ENCODE measurements around the gene FBXW2. TPM values are rescaled to one million over a fixed set of nuclear protein-coding genes. Genes with fewer than 3 reads are reported as not detected.

The FBXW2 gene
- total RNA-seq: 61.7 TPM

GRCh38 chr9:120792898-120793765, at the start of gene FBXW2:
Gene FBXW2, minus strand, starts transcription at chr9:120793416. Its CDS starts 5,158 bp downstream, at chr9:120788258.

GRCh38 chr9:120714088-120714845, 78.9 kb downstream of the FBXW2 start, which contains the start of gene MEGF9:
Gene MEGF9, minus strand, starts transcription at chr9:120714470. Its CDS starts 112 bp downstream, at chr9:120714358.

Other genes starting within 250 kb of the FBXW2 start
- gene CDK5RAP2, start 213.2 kb downstream of the FBXW2 start, total RNA-seq: 67.6 TPM
- gene MEGF9, start 78.9 kb downstream of the FBXW2 start, total RNA-seq: 61.3 TPM
- gene PSMD5, start 49.5 kb upstream of the FBXW2 start, total RNA-seq: 31.6 TPM
- gene PHF19, start 83.8 kb upstream of the FBXW2 start, total RNA-seq: 11.6 TPM
- gene TRAF1, start 133.4 kb upstream of the FBXW2 start, total RNA-seq: 5.0 TPM

Measured in parietal lobe (tissue), 1 donor.